D341Med (cell line): ENCODE measurements around the gene FAF1.
"Not testable (repeated sequence)": the region's sequence is repeated elsewhere in the genome, so short reads cannot be mapped to it uniquely, and the experiment has no call there.

Experiments used
- DNase-seq: peaks from one replicate; pipeline ENCODE4 v3.0.0; 2012; ENCODE audit warnings: low spot score

Gene FAF1

DNA sequence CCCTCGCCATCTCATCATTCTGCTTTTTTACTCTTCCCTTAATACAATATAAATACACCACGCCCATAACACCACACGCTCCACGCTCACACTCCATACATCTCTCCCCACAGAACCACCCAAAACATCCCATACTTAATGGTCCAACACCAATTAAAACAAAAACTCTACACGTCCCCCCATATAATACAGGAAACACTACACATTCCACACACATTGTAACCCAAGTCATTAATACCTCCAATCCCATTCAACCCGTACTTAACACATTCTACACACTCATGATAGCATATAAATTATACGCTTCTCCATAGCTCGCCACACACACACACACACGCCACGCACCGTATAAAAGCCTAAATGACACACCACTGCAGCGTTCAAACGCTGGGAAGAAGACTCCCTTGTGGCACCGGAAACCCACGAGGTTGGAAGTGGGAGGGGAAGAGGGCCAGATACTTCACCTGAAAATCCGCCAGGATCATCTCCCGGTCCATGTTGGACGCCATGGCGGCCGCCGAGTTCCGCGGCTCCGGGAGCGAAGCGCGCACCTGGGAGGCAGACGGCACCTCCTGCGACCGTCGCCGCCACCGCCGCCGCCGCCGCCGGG, 659 bp downstream of the FAF1 start:
- DNase-seq, result no peak

- DNase-seq, result no peak
These were observed 5.0 kb downstream of the FAF1 start for GRCh38 chr1:50955116-50955515.

GRCh38 chr1:50952566-50952965, 7.5 kb downstream of the FAF1 start:
- DNase-seq, result not testable (repeated sequence)

DNA sequence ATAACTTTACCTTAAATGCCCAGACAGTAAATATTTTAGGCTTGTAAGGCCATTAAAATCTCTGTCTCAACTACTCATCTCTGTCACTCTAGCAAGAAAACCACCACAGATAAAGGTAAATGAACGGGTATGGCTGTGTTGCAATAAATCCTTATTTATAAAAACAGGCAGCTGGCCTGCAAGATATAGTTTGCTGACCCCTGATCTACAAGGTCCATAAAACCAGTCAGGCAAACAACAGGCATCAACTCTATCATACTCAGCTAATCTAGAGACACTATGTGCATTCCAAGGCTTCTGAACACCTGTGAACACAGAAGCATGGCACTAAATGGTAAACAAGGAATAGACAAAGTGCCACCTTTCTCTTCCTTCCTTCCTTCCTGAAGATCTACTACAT, 9.7 kb downstream of the FAF1 start:
- no peak for DNase-seq

GRCh38 chr1:50949286-50949982, 10.6 kb downstream of the FAF1 start:
- no peak for DNase-seq

DNA sequence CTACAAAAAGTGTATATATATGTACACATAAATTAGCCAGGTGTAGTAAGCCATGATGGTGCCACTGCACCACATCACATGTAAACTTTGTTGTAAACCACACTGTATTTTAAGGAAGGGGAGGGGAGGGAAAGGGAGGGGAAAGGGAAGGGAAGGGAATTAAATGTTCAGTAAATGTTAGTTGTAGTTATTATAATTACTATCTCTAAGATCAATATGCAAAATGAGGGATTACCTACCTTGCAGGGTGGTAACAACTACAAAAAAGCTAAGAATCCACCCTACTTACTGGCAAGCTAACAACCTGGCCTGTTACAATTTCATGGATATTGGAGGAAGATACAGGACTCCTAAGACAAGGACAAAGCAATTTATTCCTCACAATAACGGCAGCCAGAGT, 17.7 kb downstream of the FAF1 start:
- no peak for DNase-seq

GRCh38 chr1:50940291-50940690, 19.8 kb downstream of the FAF1 start:
- no peak for DNase-seq

GRCh38 chr1:50936321-50936720, 23.7 kb downstream of the FAF1 start:
- no peak for DNase-seq

GRCh38 chr1:50935276-50935675, 24.8 kb downstream of the FAF1 start:
- not testable (repeated sequence) for DNase-seq

DNA sequence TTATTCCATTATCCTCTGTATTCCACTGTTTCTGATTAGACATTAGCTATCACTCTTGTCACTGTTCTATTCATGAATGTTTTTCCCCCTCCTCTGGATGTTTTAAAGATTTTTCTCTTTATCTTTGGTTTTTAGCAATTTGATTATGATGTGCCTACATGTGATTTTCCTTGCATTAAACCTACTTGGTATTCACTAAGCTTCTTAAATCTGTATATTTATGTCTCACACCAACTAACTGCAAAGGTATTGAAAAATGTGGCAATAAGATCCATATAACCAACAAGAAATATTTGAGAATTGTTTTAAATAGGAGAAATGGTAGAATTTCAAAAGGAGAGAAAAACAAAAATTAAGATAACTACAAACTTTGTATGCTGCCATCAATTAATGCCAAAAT, 25.2 kb downstream of the FAF1 start:
- no peak for DNase-seq

- DNase-seq, result not testable (repeated sequence)
These were observed 26.3 kb downstream of the FAF1 start for GRCh38 chr1:50933770-50934169.

DNA sequence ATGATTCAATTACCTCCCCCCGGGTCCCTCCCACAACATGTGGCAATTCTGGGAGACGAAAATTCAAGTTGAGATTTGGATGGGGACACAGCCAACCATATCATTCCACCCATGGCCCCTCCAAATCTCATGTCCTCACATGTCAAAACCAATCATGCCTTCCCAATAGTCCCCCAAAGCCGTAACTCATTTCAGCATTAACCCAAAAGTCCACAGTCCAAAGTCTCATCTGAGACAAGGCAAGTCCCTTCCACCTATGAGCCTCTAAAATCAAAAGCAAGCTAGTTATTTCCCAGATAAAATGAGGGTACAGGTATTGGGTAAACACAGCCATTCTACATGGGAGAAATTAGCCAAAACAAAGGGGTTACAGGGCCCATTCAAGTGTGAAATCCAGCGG, 28.0 kb downstream of the FAF1 start:
- DNase-seq, result not testable (repeated sequence)

- DNase-seq, result no peak
These were observed 28.9 kb downstream of the FAF1 start for GRCh38 chr1:50930965-50931737.

DNA sequence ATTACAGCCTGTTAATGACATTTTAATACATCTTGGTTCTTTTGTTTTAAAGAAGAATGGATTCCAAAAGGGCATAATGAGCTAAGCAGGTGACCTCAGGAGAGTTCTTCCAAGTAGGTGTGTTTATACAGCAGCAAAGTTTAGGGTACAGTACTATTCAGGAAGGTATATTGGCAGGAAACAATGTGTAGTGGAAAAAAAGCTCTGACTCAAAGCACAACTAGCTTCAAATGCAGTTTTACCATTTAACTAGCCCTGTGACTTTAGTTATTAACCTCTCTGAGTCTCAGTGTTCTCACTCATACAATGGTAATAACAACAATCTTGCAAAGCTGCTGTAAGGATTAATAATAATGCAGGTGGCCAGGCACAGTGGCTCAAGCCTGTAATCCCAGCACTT, 29.9 kb downstream of the FAF1 start:
- DNase-seq, result no peak

DNA sequence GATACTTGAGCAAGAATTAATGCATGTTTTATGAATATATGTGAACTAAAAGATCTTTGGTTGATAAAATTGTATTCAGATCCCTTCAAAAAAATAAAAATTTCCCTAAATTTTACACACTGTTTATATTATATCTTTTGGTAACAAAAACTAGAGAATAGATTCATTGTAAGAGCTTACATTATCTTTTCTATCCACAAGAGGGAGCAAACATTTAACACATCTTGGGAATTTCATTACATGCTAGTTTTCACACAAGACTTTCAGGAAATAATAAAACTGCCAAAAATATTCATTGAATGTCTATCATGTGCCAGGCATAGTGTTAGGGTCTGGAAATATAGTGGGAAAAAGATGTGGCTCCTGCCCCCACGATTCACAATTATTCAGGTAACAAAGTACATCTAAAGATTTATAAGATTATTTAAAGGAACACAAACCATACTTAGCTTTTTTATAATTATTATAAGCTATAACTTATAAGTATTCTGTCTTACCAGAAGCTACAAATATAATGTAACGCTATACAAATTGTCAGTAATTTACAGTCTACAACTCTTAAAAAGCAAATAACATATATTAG, 30.6 kb downstream of the FAF1 start:
- DNase-seq, result no peak

DNA sequence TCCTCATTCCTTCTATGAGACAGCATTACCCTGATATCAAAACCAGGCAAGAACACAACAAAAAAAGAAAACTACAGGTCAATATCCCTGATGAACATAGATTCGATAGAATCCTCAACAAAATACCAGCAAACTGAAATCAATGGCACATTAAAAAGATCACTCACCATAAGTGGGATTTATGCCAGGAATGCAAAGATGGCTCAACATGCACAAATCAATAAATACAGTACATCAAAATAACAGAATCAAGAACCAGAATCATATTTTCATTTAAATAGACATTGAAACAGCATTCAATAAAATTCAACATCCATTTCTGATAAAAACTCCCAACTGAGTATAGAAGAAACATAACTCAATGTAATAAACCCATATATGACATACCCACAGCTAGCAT, 36.5 kb downstream of the FAF1 start:
- DNase-seq, result no peak

DNA sequence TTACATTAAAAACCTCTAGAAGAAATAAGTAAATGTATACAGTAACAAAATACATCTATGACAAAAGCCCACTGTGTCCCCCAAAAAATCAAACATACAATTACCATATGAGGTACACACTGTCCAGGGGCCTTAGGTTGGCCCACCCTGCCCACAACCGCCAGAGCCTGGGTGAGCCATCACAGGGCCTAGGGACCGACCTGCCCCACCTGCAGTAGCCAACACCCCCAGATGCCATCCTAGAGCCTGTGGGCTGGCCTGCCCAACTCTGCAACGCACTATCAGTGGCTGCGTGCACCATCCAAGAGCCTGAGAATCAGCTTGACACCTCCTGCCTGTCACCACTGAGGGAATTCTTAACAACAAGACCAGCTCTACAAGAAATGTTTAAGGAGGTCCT, 39.0 kb downstream of the FAF1 start:
- no peak for DNase-seq

DNA sequence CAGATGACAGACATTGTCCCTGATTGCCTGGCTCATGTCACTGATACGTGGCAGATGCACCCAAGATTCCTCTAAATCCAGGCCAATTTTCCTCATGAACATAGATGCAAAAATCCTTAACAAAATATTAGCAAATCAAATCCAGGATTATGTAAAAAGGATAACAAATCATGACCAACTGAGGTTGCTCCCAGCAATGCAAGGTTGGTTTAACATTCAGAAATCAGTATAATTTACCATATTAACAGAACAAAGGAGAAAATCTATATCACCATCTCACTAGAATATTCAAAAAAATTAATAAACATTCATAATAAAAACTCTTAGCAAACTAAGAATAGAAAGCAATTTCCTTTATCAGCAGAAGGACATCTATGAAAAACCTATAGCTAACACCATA, 39.7 kb downstream of the FAF1 start:
- no peak for DNase-seq

- no peak for DNase-seq
These were observed 42.6 kb downstream of the FAF1 start for GRCh38 chr1:50917138-50918137.

GRCh38 chr1:50915621-50916020, 44.4 kb downstream of the FAF1 start:
- no peak for DNase-seq

DNA sequence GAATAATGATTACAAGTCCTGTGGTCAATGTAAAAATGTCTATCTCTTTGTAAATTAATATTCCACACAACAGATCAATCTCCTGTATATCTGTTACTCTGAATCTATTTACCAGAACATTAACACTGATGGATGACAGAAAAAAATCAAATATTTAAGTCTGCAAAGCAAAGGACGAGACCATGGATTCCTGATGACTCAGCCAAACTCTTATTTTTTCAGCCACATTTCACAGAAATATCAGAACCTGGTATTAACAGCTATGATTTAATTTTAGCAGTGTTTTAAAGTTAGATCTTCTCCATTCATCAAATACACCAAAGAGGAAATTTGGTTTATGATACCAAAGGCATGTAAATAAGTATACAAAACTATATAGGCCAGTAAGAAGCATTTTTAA, 46.1 kb downstream of the FAF1 start:
- DNase-seq, result no peak

DNA sequence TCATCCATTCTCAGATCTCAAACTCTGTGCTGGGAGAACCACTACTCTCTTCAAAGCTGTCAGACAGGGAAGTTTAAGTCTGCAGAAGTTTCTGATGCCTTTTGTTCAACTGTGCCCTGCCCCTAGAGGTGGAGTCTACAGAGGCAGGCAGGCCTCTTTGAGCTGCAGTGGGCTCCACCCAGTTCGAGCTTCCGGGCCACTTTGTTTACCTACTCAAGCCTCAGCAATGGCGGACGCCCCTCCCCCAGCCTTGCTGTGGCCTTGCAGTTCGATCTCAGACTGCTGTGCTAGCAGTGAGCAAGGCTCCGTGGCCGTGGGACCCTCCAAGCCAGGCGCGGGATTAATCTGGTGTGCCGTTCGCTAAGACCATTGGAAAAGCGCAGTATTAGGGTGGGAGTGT, 49.7 kb downstream of the FAF1 start:
- DNase-seq, result not testable (repeated sequence)
